Retinal pigment epithelial cell (primary cell): ENCODE results near the gene ACVR1B.

ENCODE experiments used
- DNase-seq: peaks from one replicate; pipeline ENCODE4 v3.0.0-alpha.2; 2010; ENCODE audit warnings: low read depth
- H3K4me3 ChIP-seq: 2 replicates; pipeline ENCODE4 v1.5.1; 2011; ENCODE audit warnings: mild to moderate bottlenecking, low read length, control low read depth, moderate library complexity
- TF ChIP-seq, protein P1 (sequence below): conservative IDR thresholded peaks from 2 replicates; pipeline ENCODE4 v1.5.1; 2011; ENCODE audit warnings: low read depth, low read length, control low read depth, inconsistent platforms

ACVR1B gene

DNA sequence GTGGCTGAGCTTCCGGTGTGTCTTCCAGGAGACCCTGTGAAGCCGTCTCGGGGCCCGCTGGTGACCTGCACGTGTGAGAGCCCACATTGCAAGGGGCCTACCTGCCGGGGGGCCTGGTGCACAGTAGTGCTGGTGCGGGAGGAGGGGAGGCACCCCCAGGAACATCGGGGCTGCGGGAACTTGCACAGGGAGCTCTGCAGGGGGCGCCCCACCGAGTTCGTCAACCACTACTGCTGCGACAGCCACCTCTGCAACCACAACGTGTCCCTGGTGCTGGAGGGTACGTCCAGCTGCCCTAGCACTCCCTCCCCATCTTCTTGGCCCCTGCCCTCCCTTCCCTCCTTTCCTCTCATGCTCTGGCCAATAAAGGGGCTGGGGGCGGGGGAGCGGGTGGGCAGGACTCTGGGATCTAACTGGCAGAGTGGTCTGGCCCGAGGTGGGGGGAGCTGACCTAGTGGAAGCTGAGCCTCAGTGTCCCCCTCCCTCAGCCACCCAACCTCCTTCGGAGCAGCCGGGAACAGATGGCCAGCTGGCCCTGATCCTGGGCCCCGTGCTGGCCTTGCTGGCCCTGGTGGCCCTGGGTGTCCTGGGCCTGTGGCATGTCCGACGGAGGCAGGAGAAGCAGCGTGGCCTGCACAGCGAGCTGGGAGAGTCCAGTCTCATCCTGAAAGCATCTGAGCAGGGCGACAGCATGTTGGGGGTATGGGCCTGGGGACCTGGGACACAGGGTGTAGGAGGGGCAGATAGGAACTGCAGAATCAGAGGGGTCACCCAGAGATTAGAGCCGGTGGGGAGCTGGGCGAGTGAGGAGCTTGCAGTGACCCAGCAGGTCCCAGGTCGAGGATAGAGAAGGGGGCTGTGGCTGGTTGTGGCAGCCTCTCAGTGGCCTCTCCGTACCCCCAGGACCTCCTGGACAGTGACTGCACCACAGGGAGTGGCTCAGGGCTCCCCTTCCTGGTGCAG is 38.1 kb upstream of the ACVR1B start:
- DNase-seq = no peak
- H3K4me3 ChIP-seq = no peak overlapping the region
- TF ChIP-seq, protein P1, sequence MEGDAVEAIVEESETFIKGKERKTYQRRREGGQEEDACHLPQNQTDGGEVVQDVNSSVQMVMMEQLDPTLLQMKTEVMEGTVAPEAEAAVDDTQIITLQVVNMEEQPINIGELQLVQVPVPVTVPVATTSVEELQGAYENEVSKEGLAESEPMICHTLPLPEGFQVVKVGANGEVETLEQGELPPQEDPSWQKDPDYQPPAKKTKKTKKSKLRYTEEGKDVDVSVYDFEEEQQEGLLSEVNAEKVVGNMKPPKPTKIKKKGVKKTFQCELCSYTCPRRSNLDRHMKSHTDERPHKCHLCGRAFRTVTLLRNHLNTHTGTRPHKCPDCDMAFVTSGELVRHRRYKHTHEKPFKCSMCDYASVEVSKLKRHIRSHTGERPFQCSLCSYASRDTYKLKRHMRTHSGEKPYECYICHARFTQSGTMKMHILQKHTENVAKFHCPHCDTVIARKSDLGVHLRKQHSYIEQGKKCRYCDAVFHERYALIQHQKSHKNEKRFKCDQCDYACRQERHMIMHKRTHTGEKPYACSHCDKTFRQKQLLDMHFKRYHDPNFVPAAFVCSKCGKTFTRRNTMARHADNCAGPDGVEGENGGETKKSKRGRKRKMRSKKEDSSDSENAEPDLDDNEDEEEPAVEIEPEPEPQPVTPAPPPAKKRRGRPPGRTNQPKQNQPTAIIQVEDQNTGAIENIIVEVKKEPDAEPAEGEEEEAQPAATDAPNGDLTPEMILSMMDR = peak; percentile 13

- H3K4me3 ChIP-seq = no peak overlapping the region
- no peak for DNase-seq
- TF ChIP-seq, protein P1 = no peak
Observed at GRCh38 chr12:51914034-51914923, 37.2 kb upstream of the ACVR1B start.

DNA sequence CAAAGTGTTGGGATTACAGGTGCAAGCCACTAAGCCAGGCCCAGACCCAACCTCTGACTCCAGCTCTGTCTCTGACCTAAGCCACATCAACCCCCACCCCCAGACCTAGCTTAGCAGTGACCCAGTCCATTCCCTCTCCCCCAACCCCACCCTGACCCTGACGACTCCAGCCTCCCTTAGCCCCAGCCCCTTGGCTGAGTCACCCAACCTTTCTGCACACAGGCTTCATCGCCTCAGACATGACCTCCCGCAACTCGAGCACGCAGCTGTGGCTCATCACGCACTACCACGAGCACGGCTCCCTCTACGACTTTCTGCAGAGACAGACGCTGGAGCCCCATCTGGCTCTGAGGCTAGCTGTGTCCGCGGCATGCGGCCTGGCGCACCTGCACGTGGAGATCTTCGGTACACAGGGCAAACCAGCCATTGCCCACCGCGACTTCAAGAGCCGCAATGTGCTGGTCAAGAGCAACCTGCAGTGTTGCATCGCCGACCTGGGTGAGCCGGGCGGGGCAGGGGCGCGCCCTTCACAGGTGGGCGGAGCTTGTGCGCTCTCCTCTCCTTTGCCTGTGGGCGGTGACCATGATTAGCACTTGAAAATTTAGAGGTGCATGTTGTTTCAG is 36.4 kb upstream of the ACVR1B start:
- no peak overlapping the region for H3K4me3 ChIP-seq
- TF ChIP-seq, protein P1 = no peak
- no peak for DNase-seq

- no peak overlapping the region for H3K4me3 ChIP-seq
- TF ChIP-seq, protein P1 = no peak
- no peak for DNase-seq
Observed at GRCh38 chr12:51915951-51916350, 35.5 kb upstream of the ACVR1B start.

GRCh38 chr12:51917041-51917590 is 34.4 kb upstream of the ACVR1B start:
- TF ChIP-seq, protein P1 = no peak
- no peak for DNase-seq
- H3K4me3 ChIP-seq = no peak overlapping the region

DNA sequence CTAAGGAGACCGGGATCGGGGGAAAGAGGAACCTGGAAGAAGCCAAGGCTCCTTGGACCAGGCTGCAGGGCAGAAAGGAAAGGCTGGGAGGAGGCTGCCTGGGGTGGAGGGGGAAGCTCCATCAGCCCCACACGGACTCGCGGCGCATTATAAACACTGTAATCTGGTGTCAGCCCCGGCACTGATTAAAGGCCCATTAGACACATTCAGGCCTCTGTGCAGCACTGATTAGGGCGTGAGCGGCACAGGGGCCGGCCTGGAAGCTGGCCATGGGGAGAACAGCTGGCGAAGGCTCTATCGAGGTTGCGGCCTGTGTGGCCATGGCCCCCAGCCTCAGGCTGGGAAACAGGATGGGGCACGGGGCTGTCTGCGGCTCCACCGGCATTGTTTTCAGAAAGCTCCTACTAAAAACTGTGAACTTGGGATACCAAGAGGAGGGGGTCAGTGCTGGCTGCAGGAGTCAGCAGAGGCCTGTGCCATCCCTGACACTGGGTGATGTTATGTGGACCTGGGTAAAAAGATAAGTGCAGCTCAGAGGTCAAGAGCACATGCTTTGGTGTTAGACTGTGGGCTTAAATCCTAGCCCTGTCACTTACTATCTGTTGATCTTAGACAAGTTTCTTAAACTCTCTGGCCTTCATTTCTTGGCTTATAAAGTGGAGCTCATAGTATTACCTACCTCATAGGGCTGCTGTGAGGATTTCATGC is 33.6 kb upstream of the ACVR1B start:
- TF ChIP-seq, protein P1 = no peak
- DNase-seq = no peak
- H3K4me3 ChIP-seq = no peak overlapping the region
